ENCODE results near the gene HOTAIR.

Gene HOTAIR

GRCh38 chr12:53955776-53956250, 18.9 kb downstream of the HOTAIR start:
- H3K27me3 Mint-ChIP-seq, result peaks cover 100% of the 10 kb centered on the region
- no peak overlapping the region for H3K27ac Mint-ChIP-seq
- H3K9me3 Mint-ChIP-seq, result no peaks in the 10 kb centered on the region
- no peak overlapping the region for H3K4me3 Mint-ChIP-seq
- no peak for ATAC-seq
- no peak for DNase-seq
- H3K4me1 Mint-ChIP-seq, result peaks cover 67% of the 10 kb centered on the region

GRCh38 chr12:53955036-53955775, 19.5 kb downstream of the HOTAIR start:
- Mint-ChIP-seq H3K27ac (peak overlapping the region in 1 of 2 donors; percentile 15), H3K4me1 (peaks cover 61% of the 10 kb centered on the region), H3K4me3 (no peak overlapping the region), H3K27me3 (peaks cover 100% of the 10 kb centered on the region), H3K9me3 (no peaks in the 10 kb centered on the region)
- no peak for ATAC-seq
- no peak for DNase-seq

DNA sequence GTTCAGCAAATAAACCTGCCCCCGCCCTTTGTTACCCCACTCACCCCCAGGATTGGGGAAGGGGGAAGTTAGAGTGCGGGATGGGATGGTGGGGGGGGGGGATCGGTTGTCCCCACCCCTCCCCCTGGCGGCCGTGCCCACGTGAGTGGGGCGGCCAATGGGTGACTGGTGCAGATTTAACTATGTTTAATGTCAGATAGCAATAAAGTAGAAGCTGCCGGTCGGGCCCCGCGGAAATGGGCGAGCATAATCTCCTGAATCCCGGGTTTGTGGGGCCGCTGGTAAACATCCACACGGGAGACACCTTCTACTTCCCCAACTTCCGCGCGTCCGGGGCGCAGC, 20.1 kb downstream of the HOTAIR start, which contains the start of gene HOXC12:
Gene HOXC12, plus strand, starts transcription at position 210 of the 342 bp plus-strand sequence. Its CDS starts 27 bp downstream, at position 237.
- peaks cover 56% of the 10 kb centered on the region for H3K4me1 Mint-ChIP-seq
- no peak within 1 kb of the TSS for H3K4me3 Mint-ChIP-seq
- peak within 1 kb of the TSS in 1 of 2 donors; percentile 88 for H3K27ac Mint-ChIP-seq
- H3K27me3 Mint-ChIP-seq, result peaks cover 100% of the 10 kb centered on the region
- ATAC-seq (no peak), DNase-seq (no peak)
- H3K9me3 Mint-ChIP-seq, result no peaks in the 10 kb centered on the region

DNA sequence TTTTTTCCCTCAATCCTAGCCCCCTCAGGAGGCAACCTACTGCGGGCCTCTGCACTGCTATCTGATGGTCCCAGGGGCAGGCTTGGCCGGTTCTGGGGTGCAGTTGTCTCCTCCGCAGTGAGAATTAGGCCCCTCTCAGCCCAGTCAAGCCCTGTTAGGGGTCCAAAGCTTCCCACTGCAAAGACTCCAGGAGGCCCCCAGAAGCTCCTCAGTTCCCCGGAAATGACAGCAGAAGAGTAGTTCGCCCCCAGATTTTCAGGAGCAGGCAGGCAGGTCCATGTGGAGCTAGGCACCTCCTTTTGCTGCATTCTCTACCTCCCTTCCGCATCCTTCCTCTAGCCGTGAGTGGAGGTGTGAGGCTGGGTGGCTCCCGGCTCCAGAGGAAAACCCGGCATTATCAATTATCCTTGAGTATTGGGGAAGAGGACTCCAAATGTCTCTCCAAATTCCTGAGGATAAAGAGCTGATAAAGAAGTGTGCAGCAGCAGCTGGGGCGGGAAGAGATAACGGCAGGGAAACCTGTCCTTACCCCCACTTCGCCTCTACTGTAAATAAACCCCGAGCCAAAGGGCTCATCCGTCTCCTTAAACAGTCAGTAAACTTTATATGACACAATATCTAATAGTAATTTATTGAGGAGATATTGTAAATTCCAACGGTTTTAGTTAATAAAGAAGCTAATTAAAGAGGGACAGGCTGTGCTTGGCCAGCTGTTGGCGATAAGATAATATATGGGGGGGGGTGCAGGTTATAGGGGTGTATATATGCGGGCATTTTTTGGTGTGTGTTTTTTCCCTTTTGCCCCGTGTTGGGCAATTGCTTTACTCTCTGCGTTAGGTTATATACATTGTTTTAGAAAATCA, 20.7 kb downstream of the HOTAIR start:
- DNase-seq (no peak), ATAC-seq (no peak)
- no peaks in the 10 kb centered on the region for H3K9me3 Mint-ChIP-seq
- H3K4me3 Mint-ChIP-seq, result no peak overlapping the region
- peaks cover 55% of the 10 kb centered on the region for H3K4me1 Mint-ChIP-seq
- peak overlapping the region in 1 of 2 donors; percentile 88 for H3K27ac Mint-ChIP-seq
- H3K27me3 Mint-ChIP-seq, result peaks cover 100% of the 10 kb centered on the region

DNA sequence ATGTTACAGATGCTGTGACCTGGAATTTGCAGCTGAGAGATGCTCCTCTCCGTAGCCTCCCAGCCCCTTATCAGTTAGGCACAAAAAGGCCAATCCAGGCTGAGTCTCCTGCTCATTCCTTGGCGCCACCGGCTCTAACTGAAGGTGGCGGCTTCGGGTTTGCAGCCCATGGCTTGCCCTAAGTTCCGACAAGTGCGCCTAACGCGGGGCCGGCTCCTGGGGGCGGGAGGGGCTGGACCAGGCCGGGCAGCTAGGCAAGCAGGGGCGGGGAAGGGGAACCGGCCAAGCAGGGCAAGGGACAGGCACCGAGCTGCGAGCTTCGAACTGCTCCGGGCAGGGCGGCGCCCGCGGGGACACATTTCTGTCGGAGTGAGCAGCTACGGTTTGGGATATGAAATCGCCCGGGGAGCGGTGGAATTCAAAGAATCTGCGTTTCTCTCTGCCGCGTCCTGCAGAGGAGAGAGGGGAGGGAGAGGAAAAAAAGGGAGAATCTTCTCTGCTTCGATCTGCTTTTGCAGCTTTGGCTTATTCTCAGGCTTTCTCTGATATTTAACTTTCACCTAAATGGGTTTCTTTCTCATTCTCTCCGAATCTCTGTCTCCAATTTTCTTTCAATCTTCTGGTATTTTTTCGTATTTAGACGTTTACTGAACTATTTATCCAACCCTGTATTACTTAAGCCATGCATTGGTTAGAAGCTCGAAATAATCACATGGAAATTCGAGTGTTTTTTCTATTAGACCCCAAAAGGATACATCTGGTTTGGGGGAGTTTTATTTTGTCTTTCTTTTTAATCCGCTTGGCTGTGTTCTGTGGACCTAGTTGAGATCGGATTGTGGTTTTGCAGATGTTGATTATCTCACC, 21.7 kb downstream of the HOTAIR start:
- DNase-seq (no peak), ATAC-seq (no peak)
- H3K27me3 Mint-ChIP-seq, result peaks cover 100% of the 10 kb centered on the region
- H3K9me3 Mint-ChIP-seq, result no peaks in the 10 kb centered on the region
- H3K4me1 Mint-ChIP-seq, result peaks cover 55% of the 10 kb centered on the region
- peak overlapping the region in 1 of 2 donors; percentile 88 for H3K27ac Mint-ChIP-seq
- no peak overlapping the region for H3K4me3 Mint-ChIP-seq

GRCh38 chr12:53952335-53952694, 22.4 kb downstream of the HOTAIR start:
- Mint-ChIP-seq H3K9me3 (no peaks in the 10 kb centered on the region), H3K4me1 (peaks cover 55% of the 10 kb centered on the region), H3K27me3 (peaks cover 100% of the 10 kb centered on the region), H3K27ac (peak overlapping the region in 1 of 2 donors; percentile 67), H3K4me3 (peak overlapping the region in 1 of 2 donors; percentile 26)
- DNase-seq (no peak), ATAC-seq (no peak)

- Mint-ChIP-seq H3K27ac (peak overlapping the region in 1 of 2 donors; percentile 87), H3K4me1 (peaks cover 50% of the 10 kb centered on the region), H3K27me3 (peaks cover 100% of the 10 kb centered on the region), H3K9me3 (no peaks in the 10 kb centered on the region), H3K4me3 (no peak overlapping the region)
- ATAC-seq, result no peak
- no peak for DNase-seq
These were observed 23.0 kb downstream of the HOTAIR start for GRCh38 chr12:53951577-53952334.

- H3K27me3 Mint-ChIP-seq, result peaks cover 100% of the 10 kb centered on the region
- no peaks in the 10 kb centered on the region for H3K9me3 Mint-ChIP-seq
- ATAC-seq (no peak), DNase-seq (no peak)
- peaks cover 42% of the 10 kb centered on the region for H3K4me1 Mint-ChIP-seq
- peak overlapping the region in 1 of 2 donors; percentile 87 for H3K27ac Mint-ChIP-seq
- no peak overlapping the region for H3K4me3 Mint-ChIP-seq
These were observed 23.8 kb downstream of the HOTAIR start for GRCh38 chr12:53950789-53951576.

- Mint-ChIP-seq H3K9me3 (no peaks in the 10 kb centered on the region), H3K4me1 (peaks cover 37% of the 10 kb centered on the region), H3K27me3 (peaks cover 100% of the 10 kb centered on the region), H3K27ac (no peak overlapping the region), H3K4me3 (no peak overlapping the region)
- DNase-seq (no peak), ATAC-seq (no peak)
These were observed 24.3 kb downstream of the HOTAIR start for GRCh38 chr12:53950437-53950773.

GRCh38 chr12:53949631-53950436, 24.9 kb downstream of the HOTAIR start:
- H3K27ac Mint-ChIP-seq, result peak overlapping the region in 1 of 2 donors; percentile 54
- ATAC-seq (no peak), DNase-seq (no peak)
- no peaks in the 10 kb centered on the region for H3K9me3 Mint-ChIP-seq
- H3K27me3 Mint-ChIP-seq, result peaks cover 100% of the 10 kb centered on the region
- H3K4me1 Mint-ChIP-seq, result peaks cover 40% of the 10 kb centered on the region
- H3K4me3 Mint-ChIP-seq, result no peak overlapping the region

DNA sequence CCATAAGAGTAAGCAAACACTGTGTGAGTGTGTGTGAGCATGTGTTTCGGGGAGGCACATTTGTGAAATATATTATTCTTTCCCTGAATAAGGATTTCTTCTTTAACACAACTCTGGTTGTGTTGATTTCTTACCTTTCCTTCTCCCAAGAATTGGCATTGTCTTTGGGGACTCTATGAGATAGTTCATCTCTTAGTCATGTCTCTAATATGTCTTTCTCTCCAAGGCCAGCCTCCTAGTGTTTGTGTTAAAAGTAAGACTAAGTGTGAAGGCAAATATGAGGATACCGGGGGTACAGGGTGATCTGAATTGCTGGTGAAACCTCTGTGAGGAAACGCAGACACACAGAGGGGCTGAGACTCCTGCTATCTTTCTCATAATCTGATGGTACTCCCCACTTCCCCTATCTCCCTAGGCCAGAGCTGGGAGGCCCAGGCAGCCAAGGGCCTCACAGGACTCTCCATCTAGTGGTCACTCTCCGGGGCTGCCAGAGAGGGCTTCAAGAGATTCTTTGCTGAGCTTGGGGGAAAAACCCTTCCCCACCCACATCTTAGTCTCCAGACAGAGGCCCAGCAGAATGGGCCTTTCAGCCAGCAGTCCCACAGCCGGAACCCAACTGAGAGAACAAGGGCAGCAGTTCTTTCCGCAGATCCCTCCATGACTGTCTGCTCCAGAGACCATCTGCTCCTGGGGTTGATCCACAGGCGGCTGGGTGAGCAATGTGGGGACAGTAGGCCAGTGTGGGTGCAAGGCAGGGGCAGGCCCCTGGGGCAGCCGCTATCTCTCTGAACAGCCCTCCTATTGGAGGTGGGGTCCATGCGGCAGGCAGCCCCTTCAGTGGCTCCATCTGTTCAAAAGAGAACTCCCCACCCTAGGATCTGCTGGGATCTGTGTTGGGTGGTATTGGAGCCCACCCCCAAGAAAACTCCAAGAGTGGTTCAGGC, 25.8 kb downstream of the HOTAIR start:
- peak overlapping the region in 1 of 2 donors; percentile 56 for H3K27ac Mint-ChIP-seq
- H3K4me1 Mint-ChIP-seq, result peaks cover 38% of the 10 kb centered on the region
- H3K9me3 Mint-ChIP-seq, result no peaks in the 10 kb centered on the region
- H3K27me3 Mint-ChIP-seq, result peaks cover 100% of the 10 kb centered on the region
- DNase-seq, result no peak
- H3K4me3 Mint-ChIP-seq, result no peak overlapping the region
- no peak for ATAC-seq

DNA sequence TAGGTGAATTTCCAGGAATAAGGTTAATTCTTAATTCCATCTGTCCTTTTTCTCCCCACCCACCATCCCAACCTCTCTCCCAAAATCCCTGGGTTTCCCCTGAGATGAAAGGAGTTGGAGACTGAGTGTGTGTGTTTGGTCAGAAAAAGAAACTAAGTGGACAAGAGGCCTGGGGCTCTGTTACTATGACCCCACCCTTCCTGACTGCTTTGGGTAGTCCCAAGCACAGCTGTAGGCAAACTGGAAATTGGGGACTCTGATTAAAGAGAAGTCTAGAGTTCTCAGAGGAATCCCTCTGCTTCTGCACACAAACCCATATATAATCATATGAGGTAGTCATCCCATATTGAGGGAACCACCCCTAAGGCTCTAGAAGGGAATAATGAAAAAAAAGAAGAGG, 27.0 kb downstream of the HOTAIR start:
- peaks cover 100% of the 10 kb centered on the region for H3K27me3 Mint-ChIP-seq
- peaks cover 26% of the 10 kb centered on the region for H3K4me1 Mint-ChIP-seq
- DNase-seq (no peak), ATAC-seq (no peak)
- H3K4me3 Mint-ChIP-seq, result no peak overlapping the region
- H3K27ac Mint-ChIP-seq, result no peak overlapping the region
- no peaks in the 10 kb centered on the region for H3K9me3 Mint-ChIP-seq
